Choroid plexus epithelial cell (primary cell): ENCODE results near the gene SLC26A8.

Source experiments
- DNase-seq: peaks from one replicate; pipeline ENCODE4 v3.0.0-alpha.2; 2010; ENCODE audit warnings: low read depth
- H3K4me3 ChIP-seq: 2 replicates; pipeline ENCODE4 v1.5.1; 2011; ENCODE audit warnings: low read depth, mild to moderate bottlenecking, control low read depth, low read length, moderate library complexity
- CTCF ChIP-seq: conservative IDR thresholded peaks from 2 replicates; pipeline ENCODE4 v1.5.1; 2011; ENCODE audit warnings: low read depth, mild to moderate bottlenecking, control low read depth, inconsistent platforms, low read length, moderate library complexity

SLC26A8 gene

GRCh38 chr6:36028877-36029324, 4.5 kb upstream of the SLC26A8 start:
- peak; percentile 73 for DNase-seq
- H3K4me3 ChIP-seq, result peak overlapping the region; percentile 98
- TF ChIP-seq CTCF, result no peak

- peak overlapping the region; percentile 98 for H3K4me3 ChIP-seq
- no peak for TF ChIP-seq CTCF
Measured at GRCh38 chr6:36028088-36028876, 3.8 kb upstream of the SLC26A8 start.

GRCh38 chr6:36027501-36028087, 3.2 kb upstream of the SLC26A8 start, which contains the start of gene MAPK14:
MAPK14 (plus strand) TSS chr6:36027808; CDS start chr6:36028158, 350 bp downstream.
- peak within 1 kb of the TSS; percentile 98 for H3K4me3 ChIP-seq
- peak; percentile 93 for TF ChIP-seq CTCF
- DNase-seq, result peak; percentile 100

More at GRCh38 chr6:36028088-36028876, 3.8 kb upstream of the SLC26A8 start:
- DNase-seq, result peak; percentile 38

- TF ChIP-seq CTCF, result no peak
- peak; percentile 17 for DNase-seq
- H3K4me3 ChIP-seq, result no peak overlapping the region
Measured at GRCh38 chr6:36025932-36026327, 1.5 kb upstream of the SLC26A8 start.

- DNase-seq, result peak; percentile 19
Measured at GRCh38 chr6:36025260-36025931, 955 bp upstream of the SLC26A8 start.

GRCh38 chr6:36020154-36020553, 4.3 kb downstream of the SLC26A8 start:
- TF ChIP-seq CTCF, result no peak
- H3K4me3 ChIP-seq, result no peak overlapping the region
- no peak for DNase-seq

More at GRCh38 chr6:36025260-36025931, 955 bp upstream of the SLC26A8 start:
- no peak overlapping the region for H3K4me3 ChIP-seq
- no peak for TF ChIP-seq CTCF
